HepG2 (cell line): Measurements from ENCODE around the gene SP6. TPM values are rescaled to one million over a fixed set of nuclear protein-coding genes. Genes with fewer than 3 reads are reported as not detected.
A peak's percentile ranks its signal among the peaks of the same experiment; 100 is the strongest.

Source experiments
- ARNT2 ChIP-seq: sonication (generic); formaldehyde crosslinking; IDR thresholded peaks from 2 replicates; pipeline ENCODE4 v1.8.0; 2022; ENCODE audit warnings: mild to moderate bottlenecking, low read depth, missing genetic modification reagents, moderate library complexity
- ATF1 ChIP-seq: IDR thresholded peaks from 2 replicates; pipeline ENCODE4 v1.6.1; 2016; ENCODE audit warnings: mild to moderate bottlenecking, control low read depth
- BCL6 ChIP-seq: IDR thresholded peaks from 2 replicates; pipeline ENCODE4 v1.6.1; 2016; ENCODE audit warnings: missing genetic modification reagents, missing compliant biosample characterization
- CEBPG ChIP-seq: IDR thresholded peaks from 2 replicates; pipeline ENCODE4 v1.6.1; 2016
- KLF11 ChIP-seq: IDR thresholded peaks from 2 replicates; pipeline ENCODE4 v1.6.1; 2016; ENCODE audit warnings: missing compliant biosample characterization
- POLR2AphosphoS5 ChIP-seq: IDR thresholded peaks from 2 replicates; pipeline ENCODE4 v1.6.1; 2012; ENCODE audit warnings: low read depth, low read length
- PPARG ChIP-seq: conservative IDR thresholded peaks from 2 replicates; pipeline ENCODE4 v1.6.1; 2016; ENCODE audit warnings: missing biosample characterization, missing genetic modification reagents
- RERE ChIP-seq: IDR thresholded peaks from 2 replicates; pipeline ENCODE4 v1.6.1; 2016; ENCODE audit warnings: low read depth, missing genetic modification reagents, missing compliant biosample characterization
- SKIL ChIP-seq: sonication (generic); formaldehyde crosslinking; IDR thresholded peaks from 2 replicates; pipeline ENCODE4 v1.8.0; 2022; ENCODE audit warnings: missing genetic modification reagents, mild to moderate bottlenecking, moderate library complexity, borderline replicate concordance
- TEAD3 ChIP-seq: optimal IDR thresholded peaks from 2 replicates; pipeline ENCODE3; 2016; ENCODE audit warnings: borderline replicate concordance
- ZBTB26 ChIP-seq: IDR thresholded peaks from 2 replicates; pipeline ENCODE4 v1.6.1; 2016; ENCODE audit warnings: missing compliant biosample characterization, missing genetic modification reagents, borderline replicate concordance
- ZKSCAN8 ChIP-seq: IDR thresholded peaks from 2 replicates; pipeline ENCODE4 v1.6.1; 2016; ENCODE audit warnings: borderline replicate concordance, missing genetic modification reagents, missing compliant biosample characterization
- ZNF256 ChIP-seq: sonication (generic); formaldehyde crosslinking; conservative IDR thresholded peaks from 2 replicates; pipeline ENCODE4 v1.4.0; 2020; ENCODE audit warnings: missing genetic modification reagents
- ZNF264 ChIP-seq: sonication (generic); formaldehyde crosslinking; IDR thresholded peaks from 2 replicates; pipeline ENCODE4 v1.4.0; 2020; ENCODE audit warnings: missing genetic modification reagents
- ZNF292 ChIP-seq: sonication (generic); formaldehyde crosslinking; IDR thresholded peaks from 2 replicates; pipeline ENCODE4 v1.8.1; 2022; ENCODE audit warnings: mild to moderate bottlenecking, low read depth, missing genetic modification reagents, borderline replicate concordance
- ZNF335 ChIP-seq: sonication (generic); formaldehyde crosslinking; IDR thresholded peaks from 2 replicates; pipeline ENCODE4 v1.4.0; 2020; ENCODE audit warnings: missing genetic modification reagents
- ZNF414 ChIP-seq: sonication (generic); formaldehyde crosslinking; IDR thresholded peaks from 2 replicates; pipeline ENCODE4 v1.5.0; 2020; ENCODE audit warnings: missing genetic modification reagents
- ZNF580 ChIP-seq: IDR thresholded peaks from 2 replicates; pipeline ENCODE4 v1.6.1; 2016; ENCODE audit warnings: low read depth, borderline replicate concordance
- polyA plus RNA-seq, 8 experiments: library from polyadenylated mRNA; depleted of rRNA in 3 of 8; stranded (reverse) in 7 of 8; unstranded in 1 of 8; fragments of >200 nt; fragmentation: Illumina TruSeq in 4 of 8; extraction: Trizol in 4 of 8; gene quantifications; 2 replicates each; pipeline versions ENCODE4 v1.2.1 to v1.2.3, GENCODE V29; 2011 to 2016; ENCODE audit warnings: low read depth in 4 of 8, missing spikeins in 1 of 8, mixed read lengths in 1 of 8; ENCODE audit not compliant: insufficient read depth in 1 of 8
- total RNA-seq, 5 experiments: library from RNA; depleted of rRNA; stranded (reverse); fragments of >200 nt; fragmentation: Illumina TruSeq; extraction: Trizol; gene quantifications; 2 replicates each; pipeline ENCODE4 v1.2.3, GENCODE V29; 2016; ENCODE audit warnings: low read depth in 1 of 5

Gene SP6
- total and polyA plus RNA-seq, 2 of the 13 experiments (the other 11 are each of a cell fraction or from before 2014, with no cell fraction given) = 0.07 TPM

- TF ChIP-seq ZNF580 (peak; percentile 61; the same call in 1 of the 2 replicates), ZNF256 (no peak), TEAD3 (CRISPR knock-in tag) (peak; percentile 17), ZNF292 (CRISPR knock-in tag) (0 out of 2 replicates have a peak, but pooled peaks have one; percentile 53), ZBTB26 (peak; percentile 17; the same call in 1 of the 2 replicates), POLR2AphosphoS5 (no peak), CEBPG (CRISPR knock-in tag) (0 out of 2 replicates have a peak, but pooled peaks have one; percentile 4), ARNT2 (CRISPR knock-in tag) (0 out of 2 replicates have a peak, but pooled peaks have one; percentile 60), BCL6 (CRISPR knock-in tag) (peak; percentile 34; the same call in 1 of the 2 replicates), ZKSCAN8 (CRISPR knock-in tag) (peak; percentile 47; the same call in 1 of the 2 replicates), ATF1 (CRISPR knock-in tag) (no peak), ZNF335 (CRISPR knock-in tag) (no peak), ZNF264 (no peak), ZNF414 (CRISPR knock-in tag) (peak; percentile 78), KLF11 (CRISPR knock-in tag) (no peak), SKIL (CRISPR knock-in tag) (peak; percentile 63), PPARG (CRISPR knock-in tag) (peak; percentile 30; the same call in 1 of the 2 replicates), RERE (CRISPR knock-in tag) (no peak; the same call in 1 of the 2 replicates)
Observed at GRCh38 chr17:47850692-47851573, at the start of gene SP6 (continued).
